GM21423 (cell line): ENCODE results near the gene GUCY1A1.

Experiments used
- ATAC-seq: cut with Tn5 transposase; IDR thresholded peaks from one replicate; pipeline ENCODE4 v1.9.1; 2021; ENCODE audit warnings: mild to moderate bottlenecking, moderate library complexity; ENCODE audit not compliant: unreplicated experiment

Gene GUCY1A1

DNA sequence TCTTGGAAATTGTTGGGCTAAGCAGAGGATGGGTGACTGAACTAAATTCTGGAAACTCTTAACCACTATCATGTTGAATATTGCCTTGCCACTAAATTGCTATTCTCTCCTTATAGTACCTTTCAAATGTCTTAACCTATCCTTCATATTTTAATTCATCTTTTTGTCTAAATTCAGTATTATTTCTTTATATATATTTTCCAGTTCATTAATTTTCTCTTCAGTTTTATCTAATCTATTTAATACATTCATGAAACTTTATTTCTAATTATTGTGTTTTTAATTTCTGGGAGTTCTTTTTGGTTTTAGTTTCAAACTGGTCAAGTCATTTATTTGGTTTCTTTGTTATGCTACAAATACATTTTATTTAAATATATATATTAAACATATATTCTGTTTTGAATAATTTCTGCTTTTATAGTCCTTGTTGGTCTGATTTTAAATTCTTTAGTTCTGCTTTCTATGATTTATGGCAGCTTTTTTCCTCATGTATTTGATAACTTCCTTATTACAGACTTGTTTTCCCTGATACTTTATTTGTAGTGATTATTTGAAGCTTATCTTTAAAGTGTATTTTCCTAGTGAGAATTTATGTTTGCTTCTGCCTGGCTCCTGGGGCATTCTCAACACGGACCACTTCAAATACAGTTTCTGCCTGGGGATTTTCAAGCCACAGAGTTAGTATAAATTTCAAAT, 8.5 kb upstream of the GUCY1A1 start:
- no peak for ATAC-seq

DNA sequence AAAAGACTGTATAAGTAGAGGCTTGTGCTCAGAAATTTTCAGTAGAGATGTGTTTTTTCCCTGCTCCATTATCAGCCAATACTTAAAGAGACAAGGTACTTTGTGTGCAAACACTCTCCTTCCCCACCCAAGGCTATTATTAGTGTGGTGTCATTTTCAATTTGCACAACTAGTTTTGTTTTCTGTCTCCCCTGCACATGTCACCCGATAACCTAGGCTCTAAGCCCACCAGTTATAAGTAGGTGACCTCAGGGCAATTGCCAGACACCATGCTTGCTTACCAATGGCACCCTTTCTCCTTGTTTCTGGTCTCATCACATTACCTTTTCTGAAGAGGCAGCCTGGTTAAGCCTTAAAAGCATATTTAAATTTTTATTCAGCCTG, 8.0 kb upstream of the GUCY1A1 start:
- no peak for ATAC-seq

DNA sequence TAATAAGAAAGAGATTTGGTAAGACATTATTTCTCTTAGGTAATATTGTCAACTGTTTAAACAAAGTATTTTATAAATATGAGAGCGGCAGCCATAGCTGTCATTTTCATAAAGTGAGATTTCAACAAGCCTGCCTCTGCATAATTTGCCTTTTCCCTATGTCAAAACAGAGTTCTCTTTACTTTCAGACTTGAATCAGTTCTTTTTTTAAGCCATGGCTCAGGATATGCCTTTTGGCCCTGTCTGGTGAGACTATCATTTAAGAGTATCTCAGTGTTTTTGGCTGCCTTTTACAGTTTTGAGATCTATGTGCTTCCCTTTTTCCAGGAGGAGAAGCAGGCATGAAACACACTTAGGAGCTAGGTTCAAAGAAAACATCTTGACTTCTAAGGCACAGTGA, 7.5 kb upstream of the GUCY1A1 start:
- ATAC-seq: no peak

DNA sequence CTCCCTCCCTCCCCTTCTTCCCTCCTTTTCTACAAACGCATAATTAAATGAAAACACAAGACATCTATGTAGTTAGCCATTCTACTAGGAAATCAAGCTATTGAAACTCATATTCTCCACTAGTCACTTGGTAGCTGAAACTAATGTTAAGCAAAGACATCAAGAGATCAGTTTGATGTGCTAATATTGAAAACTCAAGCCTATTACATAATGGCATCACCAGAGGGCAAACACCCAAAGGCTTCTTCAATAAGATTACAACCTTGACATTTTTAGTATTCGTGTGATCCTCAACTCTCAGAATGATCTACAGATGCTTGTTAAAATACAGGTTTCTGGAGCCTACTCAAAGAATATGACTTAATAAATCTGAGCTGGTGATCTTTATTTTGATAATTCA, 6.2 kb upstream of the GUCY1A1 start:
- no peak for ATAC-seq

DNA sequence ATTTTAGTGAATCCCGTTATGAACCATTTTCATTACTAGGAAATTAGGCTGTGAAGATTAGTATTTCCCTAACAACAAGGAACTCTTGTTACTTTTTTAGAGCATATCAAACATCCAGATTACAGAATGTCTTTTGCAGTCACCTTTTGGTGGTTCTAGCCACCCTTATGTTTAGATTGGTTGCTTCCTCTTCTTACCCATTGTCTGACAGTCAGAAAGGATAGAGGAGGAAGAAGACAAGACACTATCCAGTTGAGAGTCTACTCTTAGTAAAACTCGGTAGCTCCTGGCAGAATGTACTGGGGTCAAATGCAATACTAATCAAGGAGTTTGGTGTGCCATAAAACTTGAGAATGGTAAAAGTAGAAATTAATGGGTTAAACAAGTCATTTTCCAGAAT, 1.6 kb upstream of the GUCY1A1 start:
- no peak for ATAC-seq

DNA sequence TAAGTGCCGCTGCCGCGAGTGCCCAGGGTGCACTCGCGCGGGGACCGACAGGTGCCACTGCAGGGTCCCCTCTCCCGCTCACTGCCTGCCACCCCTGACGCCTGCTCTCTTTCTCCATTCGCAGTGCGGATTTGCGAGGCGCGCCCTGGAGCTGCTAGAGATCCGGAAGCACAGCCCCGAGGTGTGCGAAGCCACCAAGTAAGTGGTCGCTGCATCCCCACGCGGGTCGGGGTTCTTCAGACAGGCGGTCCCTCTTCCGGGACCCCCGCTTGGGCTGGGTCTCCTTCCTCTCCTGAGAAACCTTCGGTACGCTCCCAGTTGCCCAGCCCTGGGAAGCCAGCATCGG, 547 bp downstream of the GUCY1A1 start:
- ATAC-seq: peak; percentile 54

DNA sequence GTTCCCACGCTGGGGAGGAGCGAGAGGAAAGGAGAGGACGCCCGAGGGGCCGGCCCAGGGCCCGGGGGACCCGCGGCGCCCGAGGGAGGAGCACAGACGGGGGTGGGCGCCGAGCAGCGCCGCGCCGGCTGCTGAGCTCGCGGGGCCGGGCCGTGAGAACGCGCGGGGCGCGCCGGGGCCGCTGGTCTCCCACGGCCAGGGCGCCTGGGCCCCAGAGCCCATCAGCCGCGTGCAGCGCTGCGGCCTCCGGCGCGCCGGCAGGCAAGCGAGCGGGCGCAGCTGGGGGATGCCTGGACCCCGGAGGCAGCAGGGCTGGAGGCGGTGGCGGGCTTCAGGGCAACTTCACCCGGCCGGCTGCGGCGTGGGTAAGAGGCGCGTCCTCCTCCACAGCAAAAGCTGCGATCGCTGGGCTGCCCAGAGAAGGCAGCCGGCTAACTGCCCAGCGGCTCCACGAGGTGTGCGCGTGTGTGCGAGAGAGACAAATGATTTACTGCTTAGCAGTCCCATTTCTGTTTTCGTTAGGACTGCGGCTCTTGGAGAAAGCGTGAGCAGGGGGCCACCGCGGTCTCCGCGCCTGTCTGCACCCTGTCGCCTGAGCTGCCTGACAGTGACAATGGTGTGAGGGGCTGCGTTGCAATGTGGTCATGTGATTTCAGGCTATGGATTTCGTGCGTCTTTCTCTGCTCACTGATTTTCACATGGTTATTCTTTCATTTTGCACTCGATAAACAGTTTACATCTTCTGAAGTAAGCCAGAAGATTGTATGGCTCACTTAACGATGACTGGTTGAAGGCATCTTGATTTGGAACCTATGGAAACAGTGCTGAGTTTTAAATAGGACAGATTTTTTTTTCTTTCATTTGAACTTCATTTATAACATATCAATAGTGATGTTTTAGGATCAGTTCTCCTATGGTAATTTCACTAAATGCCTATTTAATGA, 1.2 kb downstream of the GUCY1A1 start:
- ATAC-seq: peak; percentile 57

DNA sequence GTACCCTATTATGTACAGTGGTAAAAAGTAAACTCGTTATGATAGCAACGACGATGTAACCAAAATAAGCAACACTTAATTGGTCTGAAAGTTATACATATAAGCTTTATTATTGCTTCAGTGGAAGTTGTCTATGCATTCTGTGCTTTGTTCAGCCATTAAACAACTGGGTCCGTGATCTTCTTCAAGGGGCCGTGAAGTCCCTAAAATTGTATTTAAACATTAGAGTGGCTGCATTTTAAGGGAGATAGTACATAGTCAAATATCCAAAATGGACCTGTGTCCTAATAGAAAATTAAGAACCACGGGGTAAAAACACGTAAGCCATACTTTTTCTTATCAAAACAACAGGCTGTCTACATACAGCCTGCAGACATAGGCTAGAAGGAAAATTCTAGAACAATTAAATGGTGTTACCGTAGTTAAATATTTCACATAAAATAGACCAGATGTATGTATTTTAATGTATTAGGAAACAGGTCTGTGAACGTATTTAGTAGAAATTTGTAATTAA, 2.1 kb downstream of the GUCY1A1 start:
- no peak for ATAC-seq

DNA sequence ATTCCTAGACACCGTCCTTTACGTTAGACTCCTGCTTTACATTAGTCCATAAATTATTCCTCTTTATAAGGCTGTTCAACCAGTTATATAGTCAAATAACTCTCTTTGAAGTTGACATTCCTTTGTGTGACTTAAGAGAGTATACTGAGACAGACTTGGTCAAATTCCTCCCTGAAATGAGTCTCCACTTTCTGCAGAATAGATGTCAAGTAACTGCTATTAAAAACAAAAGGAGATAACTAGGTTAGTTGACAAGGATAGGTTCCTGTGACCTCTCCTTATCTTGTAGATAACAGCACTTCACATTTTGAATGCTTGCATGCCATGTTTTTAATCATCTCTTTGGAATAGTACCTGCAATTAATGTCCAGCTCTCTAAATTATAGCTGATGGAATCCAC, 5.7 kb downstream of the GUCY1A1 start:
- ATAC-seq: no peak

DNA sequence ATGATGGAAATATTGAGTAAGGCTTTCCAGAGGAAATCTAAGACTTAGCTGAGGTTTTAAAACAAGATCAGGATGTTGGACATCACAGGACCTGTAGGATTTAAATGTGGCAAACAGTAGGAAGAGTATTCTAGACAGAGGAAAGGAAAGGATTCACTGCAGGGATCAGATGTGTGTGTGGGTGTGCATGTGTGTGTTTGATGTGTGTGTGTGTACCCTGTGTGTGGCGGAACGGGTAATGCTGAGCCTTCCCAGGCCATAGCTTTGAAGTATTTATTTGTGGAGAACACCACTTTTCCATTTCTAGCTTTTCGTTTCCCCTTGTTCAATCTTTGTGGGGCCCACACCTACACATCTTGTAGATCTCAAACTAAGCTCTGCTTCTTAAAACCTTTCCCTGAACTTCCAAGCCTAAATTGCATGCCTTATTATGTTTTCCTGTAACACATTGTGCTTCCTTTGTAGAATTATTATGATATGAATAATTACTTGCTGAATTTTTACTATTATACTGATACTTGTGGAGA, 6.9 kb downstream of the GUCY1A1 start:
- ATAC-seq: no peak

DNA sequence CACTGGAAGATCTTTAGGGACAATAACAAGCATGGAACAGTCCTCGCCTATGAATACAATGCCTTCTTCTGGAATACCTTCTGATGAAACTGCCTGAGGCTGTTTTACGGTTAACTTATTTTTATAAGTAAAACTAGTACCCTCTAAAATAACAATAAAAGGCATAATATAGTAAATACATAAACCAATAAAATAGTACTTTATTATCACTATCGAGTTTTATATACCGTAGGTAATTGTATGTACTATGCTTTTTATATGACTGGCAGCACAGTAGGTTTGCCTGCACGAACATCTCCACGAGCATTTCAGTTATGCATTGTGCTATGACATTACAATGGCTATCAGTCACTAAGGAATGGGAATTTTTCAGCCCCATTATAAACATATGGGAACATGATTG, 8.0 kb downstream of the GUCY1A1 start:
- ATAC-seq: no peak

DNA sequence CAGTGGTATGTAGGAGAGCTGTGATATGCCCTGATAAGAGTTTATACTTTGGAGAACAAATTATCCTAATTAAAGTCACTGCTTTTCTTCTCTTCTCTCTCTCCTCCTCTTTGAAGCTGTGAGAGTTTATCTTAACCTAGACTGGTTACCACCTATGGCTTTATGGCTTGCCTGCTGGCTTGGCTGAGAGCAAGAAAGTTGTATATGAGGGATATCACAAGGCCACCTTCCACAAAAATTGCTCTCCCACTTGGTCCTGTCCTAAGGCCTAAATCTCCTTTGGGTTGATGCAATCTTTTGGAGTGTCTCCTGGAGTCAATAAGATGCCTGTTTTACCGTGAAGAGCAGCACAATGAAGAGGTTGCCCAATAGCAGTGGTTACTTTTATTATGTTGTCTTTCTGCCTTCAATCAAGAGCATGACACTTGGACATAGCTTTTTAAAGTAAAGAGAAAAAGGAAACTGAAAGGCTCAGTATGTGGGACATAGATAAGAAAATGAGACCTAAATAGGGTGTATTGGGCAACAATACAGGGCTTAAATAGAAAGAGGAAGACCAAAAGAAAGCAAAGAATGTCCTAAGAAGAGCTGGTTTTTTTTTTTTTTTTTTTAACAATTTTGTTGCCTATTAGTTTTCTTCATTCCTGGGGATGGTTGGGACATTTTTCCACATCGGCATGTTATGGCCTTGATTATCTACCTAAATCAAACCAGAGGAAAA, 9.2 kb downstream of the GUCY1A1 start:
- peak; percentile 88 for ATAC-seq

DNA sequence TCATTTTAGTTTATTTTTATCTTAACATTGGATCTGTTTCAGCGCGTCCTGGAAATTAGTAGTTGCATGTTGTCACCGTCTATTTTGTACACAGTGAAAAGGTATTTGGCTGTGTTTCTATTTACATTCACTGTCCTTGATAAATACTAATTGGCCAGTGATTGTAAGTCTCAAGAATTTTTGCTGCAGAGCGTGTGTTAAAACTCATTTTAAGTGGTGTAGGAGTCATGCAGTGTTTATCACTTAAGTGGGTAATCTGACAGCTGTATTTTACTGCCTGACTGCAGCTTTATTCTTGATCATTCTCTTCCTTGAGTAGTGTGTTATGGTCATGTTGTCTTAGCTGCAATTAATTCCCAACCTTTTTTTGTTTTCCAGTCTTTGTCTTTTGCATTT, 9.8 kb downstream of the GUCY1A1 start:
- ATAC-seq: no peak

DNA sequence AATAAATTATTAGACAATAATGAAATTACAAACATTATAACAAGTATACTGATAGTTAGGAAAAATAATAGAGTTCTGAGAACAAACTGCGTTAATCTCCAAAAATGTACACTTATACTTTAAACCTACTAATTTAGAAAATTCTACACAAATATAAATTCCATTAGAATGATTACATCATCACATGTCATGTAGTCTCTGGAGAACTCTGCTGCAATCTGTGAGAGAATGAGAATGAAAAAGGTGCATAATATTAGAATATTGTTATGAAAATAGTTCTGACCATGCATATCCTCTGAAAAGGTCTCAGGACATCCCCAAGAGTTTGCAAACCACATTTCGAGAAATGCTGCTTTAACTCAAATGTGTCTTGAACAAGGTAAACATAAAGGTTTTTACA, 11.4 kb downstream of the GUCY1A1 start:
- ATAC-seq: no peak

DNA sequence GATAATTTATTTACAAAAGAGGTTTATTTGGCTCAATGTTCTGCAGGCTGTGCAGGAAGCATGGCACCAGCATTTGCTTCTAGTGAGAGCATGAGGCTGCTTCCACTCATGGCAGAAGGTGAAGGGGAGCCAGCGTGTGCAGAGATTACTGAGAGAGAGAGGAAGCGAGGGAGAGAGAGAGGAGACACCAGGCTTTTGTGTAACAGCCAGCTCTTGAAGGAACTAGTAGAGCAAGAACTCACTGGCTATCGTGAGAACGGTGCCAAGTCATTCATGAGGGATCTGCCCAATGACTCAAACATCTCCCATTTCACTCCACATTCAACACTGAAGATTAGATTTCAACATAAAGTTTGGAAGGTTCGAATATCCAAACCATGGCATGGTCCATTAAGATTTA, 12.7 kb downstream of the GUCY1A1 start:
- no peak for ATAC-seq

DNA sequence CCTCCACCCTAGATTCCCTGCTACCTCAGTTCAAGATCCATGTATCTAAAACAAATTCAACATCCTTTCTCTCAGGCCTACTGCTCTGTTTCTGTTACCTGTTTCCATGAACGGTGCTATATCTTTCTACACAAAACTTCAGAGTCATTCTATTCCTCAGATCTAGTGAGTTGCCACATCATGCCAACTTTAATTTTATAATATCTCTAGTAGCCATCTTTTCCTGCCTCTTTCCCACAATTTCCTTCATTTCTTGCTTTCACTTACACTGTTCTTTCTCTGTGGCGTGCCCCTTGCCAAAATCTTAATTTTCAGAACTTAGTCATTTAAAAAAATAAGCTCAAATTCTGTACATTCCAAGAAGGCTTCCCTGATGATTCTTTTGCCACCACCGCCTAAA, 15.2 kb downstream of the GUCY1A1 start:
- no peak for ATAC-seq

DNA sequence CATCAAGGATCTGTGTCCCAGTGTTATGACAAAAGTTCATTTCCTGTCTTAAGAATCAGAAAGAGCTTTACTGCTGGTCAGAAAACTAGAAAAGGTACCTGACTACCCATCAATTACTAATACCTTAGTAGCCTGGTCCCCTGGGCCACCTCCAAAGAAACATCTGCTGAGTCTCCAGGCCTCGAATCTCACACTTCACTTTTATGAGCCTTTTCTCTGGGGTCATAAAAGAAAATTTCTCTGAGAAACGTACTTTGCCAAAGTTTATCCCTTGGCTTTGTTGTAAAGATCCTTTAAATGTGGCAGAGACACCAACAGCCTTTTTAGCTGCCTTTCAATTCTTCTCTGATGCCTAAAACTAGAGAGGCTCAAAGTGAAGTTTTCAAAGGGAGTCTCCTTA, 17.8 kb downstream of the GUCY1A1 start:
- no peak for ATAC-seq

DNA sequence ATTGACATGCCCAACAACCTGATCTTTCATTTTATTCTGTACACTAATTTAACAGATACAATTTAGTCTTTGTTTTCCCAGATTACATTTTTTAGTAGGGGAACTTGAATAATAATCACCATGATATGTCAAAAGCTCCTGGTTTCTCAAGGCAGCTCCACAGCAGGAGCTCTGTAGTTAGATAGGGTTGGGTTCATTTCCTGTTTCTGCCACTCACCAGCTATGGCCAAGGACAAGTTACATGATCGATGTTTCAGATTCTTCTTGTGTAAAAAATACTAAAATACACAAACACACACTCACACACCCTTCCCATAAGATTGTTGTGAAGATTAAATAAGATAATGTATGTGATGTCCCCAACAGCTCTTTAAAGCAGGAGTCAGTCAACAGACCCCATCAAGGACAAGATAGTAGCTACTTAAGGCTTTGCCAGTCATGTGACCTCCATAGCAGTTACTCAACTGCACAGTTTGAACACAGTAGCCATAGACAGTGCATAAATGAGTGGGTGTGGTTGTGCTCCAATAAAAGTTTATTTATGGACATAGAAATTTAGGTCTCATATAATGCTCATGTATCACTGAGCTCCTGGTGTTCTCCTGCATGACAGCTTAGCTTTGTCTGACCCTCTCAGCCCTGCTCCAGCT, 18.4 kb downstream of the GUCY1A1 start:
- ATAC-seq: no peak

DNA sequence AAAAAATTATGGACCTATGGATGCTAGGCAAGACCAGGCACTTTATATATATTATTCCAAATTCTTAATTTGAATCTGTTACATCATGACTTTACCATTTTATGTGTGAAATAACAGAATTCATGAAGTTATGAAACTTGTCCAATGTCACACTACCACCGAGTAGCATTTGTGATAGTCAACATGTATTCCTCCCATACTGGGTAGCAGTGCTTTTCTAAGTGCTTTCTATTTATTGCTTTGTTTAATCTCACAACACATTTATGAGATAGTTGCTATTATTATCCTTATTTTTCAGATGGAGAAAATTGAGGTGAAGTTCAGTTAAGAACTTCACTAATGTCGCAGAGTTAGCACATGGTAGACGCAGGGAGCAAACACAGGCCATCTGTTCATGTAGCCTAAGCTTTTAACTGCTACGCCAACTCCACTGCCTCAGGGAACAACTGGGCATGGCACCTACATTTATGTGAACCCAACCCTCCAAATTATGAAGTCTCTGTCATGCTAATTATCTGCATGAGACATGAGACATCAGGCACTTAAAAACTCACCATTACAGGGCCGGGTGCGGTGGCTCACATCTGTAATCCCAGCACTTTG, 20.8 kb downstream of the GUCY1A1 start:
- no peak for ATAC-seq

DNA sequence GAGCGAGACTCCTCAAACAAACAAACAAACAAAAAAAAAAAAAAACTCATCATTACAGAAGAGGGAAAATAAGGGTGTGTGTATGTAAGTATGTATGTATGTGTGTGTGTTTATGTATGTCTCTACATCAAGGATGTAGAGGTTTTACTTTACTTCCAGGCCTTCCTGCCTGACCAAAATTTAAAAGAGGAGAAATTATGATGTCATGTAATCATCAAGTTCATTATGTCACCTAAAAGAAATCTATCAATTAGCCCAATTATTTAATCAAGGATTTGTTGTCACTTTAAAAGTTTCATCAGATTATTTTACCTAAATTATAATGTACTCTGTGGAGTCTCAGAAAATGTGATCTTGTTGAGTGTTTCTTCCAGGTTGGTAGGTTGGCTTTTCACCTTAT, 21.6 kb downstream of the GUCY1A1 start:
- no peak for ATAC-seq
